HG03457 (cell line): Measurements from ENCODE around the gene LRP11.
"Not testable (repeated sequence)": the region's sequence is repeated elsewhere in the genome, so short reads cannot be mapped to it uniquely, and the experiment has no call there.

ENCODE experiments used
- ATAC-seq: cut with Tn5 transposase; IDR thresholded peaks from one replicate; pipeline ENCODE4 v1.9.1; 2021; ENCODE audit warnings: moderate number of reproducible peaks; ENCODE audit not compliant: unreplicated experiment

LRP11 gene

GRCh38 chr6:149852180-149852579 lies 12.0 kb downstream of the LRP11 start:
- ATAC-seq = peak; percentile 62

GRCh38 chr6:149851461-149852110 lies 12.6 kb downstream of the LRP11 start:
- ATAC-seq = no peak

GRCh38 chr6:149848343-149848742 lies 15.8 kb downstream of the LRP11 start:
- not testable (repeated sequence) for ATAC-seq

GRCh38 chr6:149847939-149848267 lies 16.3 kb downstream of the LRP11 start:
- ATAC-seq = no peak

- no peak for ATAC-seq
Measured at GRCh38 chr6:149846321-149846720, 17.8 kb downstream of the LRP11 start.

GRCh38 chr6:149845549-149845948 lies 18.6 kb downstream of the LRP11 start:
- no peak for ATAC-seq

GRCh38 chr6:149844480-149844879 lies 19.7 kb downstream of the LRP11 start:
- no peak for ATAC-seq

GRCh38 chr6:149844036-149844435 lies 20.1 kb downstream of the LRP11 start:
- not testable (repeated sequence) for ATAC-seq

GRCh38 chr6:149843051-149843633 lies 21.0 kb downstream of the LRP11 start:
- no peak for ATAC-seq

GRCh38 chr6:149842331-149842730 lies 21.8 kb downstream of the LRP11 start:
- ATAC-seq = no peak

- ATAC-seq = no peak
Measured at GRCh38 chr6:149840345-149841075, 23.6 kb downstream of the LRP11 start.

- ATAC-seq = no peak
Measured at GRCh38 chr6:149834513-149835481, 29.4 kb downstream of the LRP11 start.

GRCh38 chr6:149833651-149834050 lies 30.5 kb downstream of the LRP11 start:
- ATAC-seq = no peak

- no peak for ATAC-seq
Measured at GRCh38 chr6:149831308-149831820, 32.8 kb downstream of the LRP11 start.

GRCh38 chr6:149830731-149831307 lies 33.3 kb downstream of the LRP11 start:
- ATAC-seq = no peak

GRCh38 chr6:149825292-149825691 lies 38.9 kb downstream of the LRP11 start:
- ATAC-seq = no peak

- no peak for ATAC-seq
Measured at GRCh38 chr6:149823013-149823412, 41.1 kb downstream of the LRP11 start.

- no peak for ATAC-seq
Measured at GRCh38 chr6:149821492-149821891, 42.7 kb downstream of the LRP11 start.

GRCh38 chr6:149820506-149820905 lies 43.7 kb downstream of the LRP11 start:
- no peak for ATAC-seq

- no peak for ATAC-seq
Measured at GRCh38 chr6:149815788-149816187, 48.4 kb downstream of the LRP11 start.

GRCh38 chr6:149813351-149813750 lies 50.8 kb downstream of the LRP11 start:
- ATAC-seq = no peak
